Fibroblast of skin of abdomen (primary cell): ENCODE data around the gene LTC4S.
A peak's percentile ranks its signal among the peaks of the same experiment; 100 is the strongest.
"Not testable (repeated sequence)": the region's sequence is repeated elsewhere in the genome, so short reads cannot be mapped to it uniquely, and the experiment has no call there.

ENCODE experiments used
- DNase-seq: peaks from one replicate; pipeline ENCODE4 v3.0.0-alpha.2; 2013

Gene LTC4S

DNA sequence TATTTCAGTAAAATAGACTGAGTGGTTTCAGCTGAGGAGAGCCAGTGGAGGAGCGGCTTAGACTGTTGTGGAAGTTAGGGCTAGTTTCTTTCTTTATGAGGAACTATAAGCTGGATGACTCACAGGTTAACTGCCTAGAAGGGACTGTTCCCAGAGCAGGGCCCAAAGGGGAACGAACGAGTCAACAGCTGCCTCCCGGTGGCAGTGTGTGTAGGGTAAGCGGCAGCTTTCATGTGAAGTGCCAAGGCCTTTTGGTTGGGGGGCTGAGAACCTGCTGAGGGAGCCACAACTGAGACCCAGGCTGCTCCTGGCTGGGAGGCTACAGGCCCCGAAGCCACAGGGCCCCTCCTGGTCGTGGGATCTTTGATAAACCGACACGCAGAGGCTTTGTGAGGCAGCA is 33.9 kb downstream of the LTC4S start:
- peak; percentile 28 for DNase-seq

DNA sequence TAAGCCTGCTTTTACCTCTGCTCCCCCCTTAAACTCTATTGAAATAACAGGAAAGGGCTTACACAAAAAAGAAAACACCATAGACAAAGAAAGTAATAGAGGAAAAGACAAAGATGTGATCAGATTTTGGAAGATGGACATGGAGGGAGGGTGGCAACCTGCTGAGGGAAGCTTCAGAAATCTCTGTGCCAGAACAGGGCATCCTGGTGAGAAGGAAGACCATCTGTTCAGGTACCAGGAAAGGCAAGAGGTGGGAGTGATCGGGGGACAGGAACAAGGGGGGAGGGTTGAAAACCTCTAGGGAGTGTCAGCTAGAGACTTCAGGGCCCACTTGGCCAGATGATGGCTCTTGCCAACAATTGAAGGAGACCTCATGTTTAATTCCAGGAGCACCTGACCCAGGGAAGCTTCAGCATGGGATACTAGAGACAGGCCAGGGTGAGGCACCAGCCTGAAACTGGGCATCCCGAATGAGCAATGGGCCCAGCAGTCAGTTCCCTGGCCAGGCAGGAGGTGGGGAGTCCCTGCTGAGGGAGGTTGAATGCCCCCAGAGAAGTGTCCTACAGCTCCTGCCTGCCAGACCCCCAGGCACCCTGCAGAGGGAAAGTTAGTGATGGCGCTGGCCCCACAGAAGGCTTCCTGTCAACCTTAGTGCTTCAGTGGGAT is 35.1 kb downstream of the LTC4S start:
- no peak for DNase-seq

DNA sequence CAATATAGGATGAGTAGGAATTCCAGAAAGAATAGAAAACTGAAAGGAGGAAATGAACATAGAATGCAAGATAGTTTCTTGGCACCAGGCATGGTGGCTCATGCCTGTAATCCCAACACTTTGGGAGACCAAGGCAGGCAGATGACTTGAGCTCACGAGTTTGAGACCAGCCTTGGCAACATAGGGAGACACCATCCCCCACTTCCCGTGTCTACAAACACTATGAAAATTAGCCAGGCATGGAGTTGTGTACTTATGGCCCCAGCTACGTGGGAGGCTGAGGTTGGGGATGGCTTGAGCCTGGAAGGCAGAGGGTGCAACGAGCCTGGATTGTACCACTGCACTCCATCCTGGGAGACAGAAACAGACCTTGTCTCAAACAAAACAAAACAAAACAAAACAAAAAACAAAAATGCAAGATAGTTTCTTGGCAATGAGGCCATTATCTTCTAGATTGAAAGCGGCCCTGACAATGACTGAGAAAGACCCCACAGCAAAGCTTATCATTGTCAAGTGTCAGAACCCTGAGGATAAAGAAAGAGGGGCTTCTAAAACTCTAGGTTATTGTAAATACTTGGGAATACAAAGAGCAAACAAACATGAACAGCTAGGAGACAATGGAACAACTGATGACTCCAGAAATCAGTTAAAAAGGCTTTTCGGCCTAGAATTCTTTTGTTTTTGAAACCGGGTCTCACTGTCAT is 36.1 kb downstream of the LTC4S start:
- DNase-seq: no peak

GRCh38 chr5:179830818-179831468 is 37.2 kb downstream of the LTC4S start:
- no peak for DNase-seq

GRCh38 chr5:179832039-179832745 is 38.4 kb downstream of the LTC4S start:
- DNase-seq: no peak

DNA sequence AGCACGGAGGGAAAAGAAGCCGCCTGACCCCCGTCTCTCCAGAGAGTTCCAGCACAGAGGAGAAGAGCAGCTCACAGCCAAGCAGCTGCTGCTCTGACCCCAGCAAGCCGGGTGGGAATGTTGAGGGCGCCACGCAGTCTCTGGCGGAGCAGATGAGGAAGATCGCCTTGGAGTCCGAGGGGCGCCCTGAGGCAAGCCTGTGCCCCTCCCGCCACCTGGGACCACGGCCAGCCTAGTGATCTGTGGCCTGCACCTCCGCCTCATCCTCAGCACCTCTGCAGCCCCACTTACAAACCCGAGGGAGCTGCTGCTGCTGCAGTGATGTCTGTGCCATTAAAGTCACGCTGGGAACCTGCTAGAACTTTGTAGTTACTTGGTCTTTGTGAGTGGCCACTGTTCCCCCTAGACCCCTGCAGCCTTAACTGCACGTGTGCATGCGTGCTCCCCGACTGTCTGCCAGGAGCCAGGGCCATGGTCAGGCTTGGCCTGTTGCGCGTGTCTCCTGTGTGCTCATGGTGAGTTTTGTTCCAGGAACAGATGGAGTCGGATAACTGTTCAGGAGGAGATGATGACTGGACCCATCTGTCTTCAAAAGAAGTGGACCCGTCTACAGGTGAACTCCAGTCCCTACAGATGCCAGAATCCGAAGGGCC is 39.4 kb downstream of the LTC4S start:
- no peak for DNase-seq

- DNase-seq: no peak
These were observed 39.9 kb downstream of the LTC4S start for GRCh38 chr5:179833709-179834070.

- DNase-seq: no peak
These were observed 40.3 kb downstream of the LTC4S start for GRCh38 chr5:179834120-179834519.

DNA sequence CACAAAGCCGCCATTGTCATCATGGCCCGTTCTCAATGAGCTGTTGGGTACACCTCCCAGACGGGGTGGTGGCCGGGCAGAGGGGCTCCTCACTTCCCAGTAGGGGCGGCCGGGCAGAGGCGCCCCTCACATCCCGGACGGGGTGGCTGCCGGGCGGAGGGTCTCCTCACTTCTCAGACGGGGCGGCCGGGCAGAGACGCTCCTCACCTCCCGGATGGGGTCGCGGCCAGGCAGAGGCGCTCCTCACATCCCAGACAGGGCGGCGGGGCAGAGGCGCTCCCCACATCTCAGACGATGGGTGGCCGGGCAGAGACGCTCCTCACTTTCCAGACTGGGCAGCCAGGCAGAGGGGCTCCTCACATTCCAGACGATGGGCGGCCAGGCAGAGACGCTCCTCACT is 41.1 kb downstream of the LTC4S start:
- not testable (repeated sequence) for DNase-seq

- no peak for DNase-seq
These were observed 42.6 kb downstream of the LTC4S start for GRCh38 chr5:179836225-179837019.

DNA sequence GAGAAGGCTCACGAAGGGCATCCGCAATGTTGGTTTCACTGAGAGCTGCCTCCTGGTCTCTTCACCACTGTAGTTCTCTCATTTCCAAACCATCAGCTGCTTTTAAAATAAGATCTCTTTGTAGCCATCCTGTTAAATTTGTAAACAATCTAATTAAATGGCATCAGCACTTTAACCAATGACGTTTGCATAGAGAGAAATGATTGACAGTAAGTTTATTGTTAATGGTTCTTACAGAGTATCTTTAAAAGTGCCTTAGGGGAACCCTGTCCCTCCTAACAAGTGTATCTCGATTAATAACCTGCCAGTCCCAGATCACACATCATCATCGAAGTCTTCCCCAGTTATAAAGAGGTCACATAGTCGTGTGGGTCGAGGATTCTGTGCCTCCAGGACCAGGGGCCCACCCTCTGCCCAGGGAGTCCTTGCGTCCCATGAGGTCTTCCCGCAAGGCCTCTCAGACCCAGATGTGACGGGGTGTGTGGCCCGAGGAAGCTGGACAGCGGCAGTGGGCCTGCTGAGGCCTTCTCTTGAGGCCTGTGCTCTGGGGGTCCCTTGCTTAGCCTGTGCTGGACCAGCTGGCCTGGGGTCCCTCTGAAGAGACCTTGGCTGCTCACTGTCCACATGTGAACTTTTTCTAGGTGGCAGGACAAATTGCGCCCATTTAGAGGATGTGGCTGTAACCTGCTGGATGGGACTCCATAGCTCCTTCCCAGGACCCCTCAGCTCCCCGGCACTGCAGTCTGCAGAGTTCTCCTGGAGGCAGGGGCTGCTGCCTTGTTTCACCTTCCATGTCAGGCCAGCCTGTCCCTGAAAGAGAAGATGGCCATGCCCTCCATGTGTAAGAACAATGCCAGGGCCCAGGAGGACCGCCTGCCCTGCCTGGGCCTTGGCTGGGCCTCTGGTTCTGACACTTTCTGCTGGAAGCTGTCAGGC is 43.6 kb downstream of the LTC4S start:
- DNase-seq: no peak

GRCh38 chr5:179839328-179840256 is 45.8 kb downstream of the LTC4S start:
- no peak for DNase-seq

DNA sequence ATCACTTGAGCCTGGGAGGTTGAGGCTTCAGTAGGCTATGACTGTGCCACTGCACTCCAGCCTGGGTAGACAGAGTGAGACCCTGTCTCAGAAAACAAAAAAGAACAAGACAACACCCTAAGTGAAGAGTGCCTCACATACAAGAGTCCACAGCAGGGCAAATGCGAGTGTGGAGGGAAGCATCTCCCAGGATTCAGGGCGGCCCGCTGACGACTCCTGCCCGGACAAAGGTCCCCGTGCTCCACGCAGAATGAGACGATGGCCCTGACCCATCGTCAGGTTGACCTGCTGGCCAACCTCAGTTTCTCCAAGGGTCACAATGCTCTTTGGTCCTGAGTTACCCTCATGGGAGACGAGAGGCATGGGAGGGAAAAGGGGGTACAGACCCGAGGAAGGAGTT is 46.5 kb downstream of the LTC4S start:
- DNase-seq: no peak

DNA sequence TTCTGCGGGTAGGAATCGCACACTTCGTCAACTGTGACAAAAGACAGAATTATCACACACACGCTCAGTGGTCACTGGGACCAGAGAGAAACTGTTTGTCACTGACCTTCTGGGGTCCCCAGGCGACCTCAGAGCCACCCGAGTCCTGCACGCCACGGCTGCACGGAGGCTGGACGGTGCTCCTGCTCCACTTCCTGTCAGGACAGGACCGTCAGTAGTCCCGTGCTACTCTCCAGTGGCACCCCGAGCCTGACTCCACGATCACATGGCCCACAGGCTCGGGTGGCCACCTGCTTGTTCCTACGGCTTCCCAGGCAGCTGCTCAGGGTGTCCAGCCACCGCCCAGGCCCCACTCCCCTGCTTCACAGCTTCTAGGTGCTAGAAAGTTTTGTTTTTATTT is 47.0 kb downstream of the LTC4S start:
- no peak for DNase-seq

DNA sequence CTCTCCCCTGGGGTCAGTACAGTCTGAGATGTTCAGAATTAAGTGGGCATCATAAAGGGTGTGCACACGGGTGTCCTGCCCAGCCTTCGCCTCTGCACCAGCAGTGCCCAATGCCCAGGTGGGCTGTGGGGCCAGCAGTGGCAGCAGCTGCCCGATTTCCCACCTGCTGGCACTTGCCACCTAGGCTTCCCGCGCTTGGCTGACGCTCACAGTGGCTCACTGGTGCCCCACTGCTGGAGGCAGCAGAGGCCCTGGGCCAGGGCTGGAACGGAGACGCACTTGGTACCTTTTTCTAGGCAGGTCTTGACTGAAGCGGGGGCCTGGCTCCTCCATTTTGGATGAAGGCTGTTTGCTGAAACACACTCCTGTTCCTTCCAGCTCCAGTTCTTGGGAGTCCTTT is 47.8 kb downstream of the LTC4S start:
- DNase-seq: no peak
